Motor neuron (in vitro differentiated cells): Measurements from ENCODE around the gene PRICKLE1. TPM values are rescaled to one million over a fixed set of nuclear protein-coding genes. Genes with fewer than 3 reads are reported as not detected.

Source experiments
- ATAC-seq, 8 experiments: fragments of 200-7000 bp; cut with Tn5 transposase; replicated peaks in 6 of 8; 2 replicates each; pipeline ENCODE4 v1.8.0; 2021; ENCODE audit warnings: mild to moderate bottlenecking in 8 of 8, moderate library complexity in 8 of 8
- H3K27ac ChIP-seq, 2 donors: fragments of 250-450 bp; sonication (Bioruptor Pico); 2 replicates each; pipeline ENCODE4 v1.9.0; 2021; ENCODE audit warnings: antibody characterized with exemption in 2 of 2, mild to moderate bottlenecking in 2 of 2, moderate library complexity in 1 of 2
- H3K4me1 ChIP-seq, 2 donors: fragments of 250-450 bp; sonication (Bioruptor Pico); replicated peaks in 1 of 2; 2 replicates each; pipeline ENCODE4 v1.6.1; 2021; ENCODE audit warnings: antibody characterized with exemption in 2 of 2, mild to moderate bottlenecking in 2 of 2, moderate library complexity in 1 of 2
- H3K4me3 ChIP-seq, 5 donors: fragments of 250-450 bp; sonication (Bioruptor Pico); 2 replicates each; pipeline ENCODE4 v1.9.0; 2021; ENCODE audit warnings: antibody characterized with exemption in 5 of 5, mild to moderate bottlenecking in 5 of 5, moderate library complexity in 4 of 5
- WGBS, 10 experiments: fragments of 450-650 bp; shearing (Covaris generic); methylation state at CpG; one replicate each; pipeline ENCODE4 v1.0.0; 2022; 5-methylcytosine and 5-hydroxymethylcytosine counted together
- in situ Hi-C, 9 experiments: fragments of 400-800 bp; cut with MboI; loops; one replicate each; pipeline ENCODE4 v1.15.0; 2021; ENCODE audit warnings: low sequenced_read_pairs in 9 of 9, low pct_unique_long_range_greater_than_20kb in 2 of 9; ENCODE audit not compliant: unreplicated experiment in 9 of 9
- total RNA-seq, 8 experiments: library from RNA; unstranded; fragments of 300-600 nt; gene quantifications; 2 replicates each; pipeline versions ENCODE4 v1.2.3 to v1.2.4, GENCODE V29; 2022

The PRICKLE1 gene
- total RNA-seq, 8 experiments from 2014 or later: 3.7 to 105 (median 17.2) TPM

- Histone ChIP-seq H3K27ac (no peak overlapping the region), H3K4me3 (no peak overlapping the region), H3K4me1 (peaks cover 10 to 12% of the 10 kb centered on the region in 2 donors)
- 38 to 100% (median 78%) methylated on average over 1 of the region's 1 CpG; no CpG with 5 or more reads in 3 of the 10 experiments for WGBS, 10 experiments
- ATAC-seq: no peak
- in situ Hi-C loops: loop anchor here in 4 of 9 experiments (25.0 kb wide), 2 partner anchors 501 to 701 kb away; no protein-coding TSS in a partner anchor
These were observed 3.3 kb downstream of the PRICKLE1 start for GRCh38 chr12:42586268-42586667.

- 71 to 100% (median 83%) methylated on average over 1 to 5 of the region's 5 CpGs; no CpG with 5 or more reads in 2 of the 10 experiments for WGBS, 10 experiments
- H3K4me1 ChIP-seq: peaks cover 10 to 12% of the 10 kb centered on the region in 2 donors
- no peak overlapping the region for H3K4me3 ChIP-seq
- no peak overlapping the region for H3K27ac ChIP-seq
- in situ Hi-C loops: loop anchor here in 4 of 9 experiments (25.0 kb wide), 2 partner anchors 501 to 701 kb away; no protein-coding TSS in a partner anchor
- ATAC-seq: no peak
These were observed 3.7 kb downstream of the PRICKLE1 start for GRCh38 chr12:42585841-42586216.

- no peak for ATAC-seq
- in situ Hi-C loops: loop anchor here in 4 of 9 experiments (25.0 kb wide), 2 partner anchors 502 to 702 kb away; no protein-coding TSS in a partner anchor
- Histone ChIP-seq H3K27ac (no peak overlapping the region), H3K4me1 (peaks cover 10 to 12% of the 10 kb centered on the region in 2 donors), H3K4me3 (no peak overlapping the region)
- 29 to 100% (median 85%) methylated on average over 1 to 4 of the region's 4 CpGs; no CpG with 5 or more reads in 1 of the 10 experiments for WGBS, 10 experiments
These were observed 4.2 kb downstream of the PRICKLE1 start for GRCh38 chr12:42585154-42585840.

- ATAC-seq: no peak
- Histone ChIP-seq H3K4me3 (no peak overlapping the region), H3K4me1 (peaks cover 10 to 12% of the 10 kb centered on the region in 2 donors), H3K27ac (no peak overlapping the region)
- 4 to 73% (median 44%) methylated on average over 1 to 6 of the region's 6 CpGs for WGBS, 10 experiments
- in situ Hi-C loops: loop anchor here in 4 of 9 experiments (25.0 kb wide), 2 partner anchors 503 to 703 kb away; no protein-coding TSS in a partner anchor
These were observed 4.9 kb downstream of the PRICKLE1 start for GRCh38 chr12:42584651-42585111.

GRCh38 chr12:42583016-42583415 lies 6.5 kb downstream of the PRICKLE1 start:
- peaks cover 9 to 10% of the 10 kb centered on the region in 2 donors for H3K4me1 ChIP-seq
- no peak overlapping the region for H3K27ac ChIP-seq
- no peak overlapping the region for H3K4me3 ChIP-seq
- ATAC-seq: peak in 1 of 8 experiments; percentile 36
- 20 to 100% (median 79%) methylated on average over 1 to 2 of the region's 2 CpGs; no CpG with 5 or more reads in 5 of the 10 experiments for WGBS, 10 experiments
- in situ Hi-C loops: loop anchor here in 4 of 9 experiments (25.0 kb wide), 2 partner anchors 504 to 704 kb away; no protein-coding TSS in a partner anchor

GRCh38 chr12:42582498-42582897 lies 7.0 kb downstream of the PRICKLE1 start:
- H3K4me3 ChIP-seq: no peak overlapping the region
- ATAC-seq: peak in 1 of 8 experiments; percentile 62
- H3K4me1 ChIP-seq: peaks cover 7 to 8% of the 10 kb centered on the region in 2 donors
- 5 to 100% (median 77%) methylated on average over 1 to 5 of the region's 5 CpGs; no CpG with 5 or more reads in 2 of the 10 experiments for WGBS, 10 experiments
- in situ Hi-C loops: loop anchor here in 4 of 9 experiments (25.0 kb wide), 2 partner anchors 505 to 705 kb away; no protein-coding TSS in a partner anchor
- H3K27ac ChIP-seq: no peak overlapping the region

- Histone ChIP-seq H3K27ac (no peak overlapping the region), H3K4me3 (no peak overlapping the region), H3K4me1 (peaks cover 2 to 5% of the 10 kb centered on the region in 2 donors)
- peak in 2 of 8 experiments; percentile 17 to 74 for ATAC-seq
- in situ Hi-C loops: loop anchor here in 4 of 9 experiments (25.0 kb wide), 2 partner anchors 505 to 705 kb away; no protein-coding TSS in a partner anchor
- 0 to 63% (median 33%) methylated on average over 1 of the region's 1 CpG; no CpG with 5 or more reads in 3 of the 10 experiments for WGBS, 10 experiments
These were observed 7.5 kb downstream of the PRICKLE1 start for GRCh38 chr12:42582050-42582449.

GRCh38 chr12:42576374-42576773 lies 13.2 kb downstream of the PRICKLE1 start:
- H3K4me1 ChIP-seq: peaks cover 0 to 5% of the 10 kb centered on the region in 2 donors
- 0 to 90% (median 40%) methylated on average over 1 to 5 of the region's 5 CpGs; no CpG with 5 or more reads in 1 of the 10 experiments for WGBS, 10 experiments
- H3K4me3 ChIP-seq: no peak overlapping the region
- H3K27ac ChIP-seq: no peak overlapping the region
- in situ Hi-C loops: loop anchor here in 4 of 9 experiments (25.0 kb wide), 2 partner anchors 511 to 711 kb away; no protein-coding TSS in a partner anchor
- peak in 7 of 8 experiments; percentile 10 to 57 (median 27) for ATAC-seq

GRCh38 chr12:42575717-42576116 lies 13.8 kb downstream of the PRICKLE1 start:
- in situ Hi-C loops: loop anchor here in 4 of 9 experiments (25.0 kb wide), 2 partner anchors 512 to 712 kb away; no protein-coding TSS in a partner anchor
- no peak overlapping the region for H3K27ac ChIP-seq
- peaks cover 0 to 5% of the 10 kb centered on the region in 2 donors for H3K4me1 ChIP-seq
- H3K4me3 ChIP-seq: no peak overlapping the region
- peak in 3 of 8 experiments; percentile 42 to 65 (median 51) for ATAC-seq
- 30 to 100% (median 88%) methylated on average over 1 of the region's 1 CpG; no CpG with 5 or more reads in 3 of the 10 experiments for WGBS, 10 experiments

- in situ Hi-C loops: loop anchor here in 4 of 9 experiments (25.0 kb wide), 3 partner anchors 113 to 712 kb away; no protein-coding TSS in a partner anchor
- peaks cover 0 to 5% of the 10 kb centered on the region in 2 donors for H3K4me1 ChIP-seq
- H3K4me3 ChIP-seq: no peak overlapping the region
- H3K27ac ChIP-seq: no peak overlapping the region
- ATAC-seq: peak in 2 of 8 experiments; percentile 18 to 52
These were observed 14.7 kb downstream of the PRICKLE1 start for GRCh38 chr12:42574851-42575266.

- H3K27ac ChIP-seq: no peak overlapping the region
- in situ Hi-C loops: loop anchor here in 1 of 9 experiments (25.0 kb wide), 1 partner anchor 109 kb away; no protein-coding TSS in a partner anchor
- 58 to 100% (median 85%) methylated on average over 1 to 2 of the region's 2 CpGs; no CpG with 5 or more reads in 4 of the 10 experiments for WGBS, 10 experiments
- no peak for ATAC-seq
- H3K4me3 ChIP-seq: no peak overlapping the region
- peaks cover 0 to 3% of the 10 kb centered on the region in 2 donors for H3K4me1 ChIP-seq
These were observed 18.1 kb downstream of the PRICKLE1 start for GRCh38 chr12:42571327-42572009.

GRCh38 chr12:42570076-42570475 lies 19.5 kb downstream of the PRICKLE1 start:
- no peak overlapping the region for H3K27ac ChIP-seq
- in situ Hi-C loops: loop anchor here in 1 of 9 experiments (25.0 kb wide), 1 partner anchor 108 kb away; no protein-coding TSS in a partner anchor
- H3K4me1 ChIP-seq: no peaks in the 10 kb centered on the region

More at GRCh38 chr12:42570076-42570475, 19.5 kb downstream of the PRICKLE1 start:
- H3K4me3 ChIP-seq: no peak overlapping the region
- WGBS, 10 experiments: 45 to 100% (median 89%) methylated on average over 1 to 2 of the region's 2 CpGs; no CpG with 5 or more reads in 3 of the 10 experiments
- ATAC-seq: no peak
